Fibroblast of skin of scalp (primary cell): Measurements from ENCODE around the gene GHRHR.
A peak's percentile ranks its signal among the peaks of the same experiment; 100 is the strongest.

Experiments
- DNase-seq: peaks from one replicate; pipeline ENCODE4 v3.0.0-alpha.2; 2013

The GHRHR gene

DNA sequence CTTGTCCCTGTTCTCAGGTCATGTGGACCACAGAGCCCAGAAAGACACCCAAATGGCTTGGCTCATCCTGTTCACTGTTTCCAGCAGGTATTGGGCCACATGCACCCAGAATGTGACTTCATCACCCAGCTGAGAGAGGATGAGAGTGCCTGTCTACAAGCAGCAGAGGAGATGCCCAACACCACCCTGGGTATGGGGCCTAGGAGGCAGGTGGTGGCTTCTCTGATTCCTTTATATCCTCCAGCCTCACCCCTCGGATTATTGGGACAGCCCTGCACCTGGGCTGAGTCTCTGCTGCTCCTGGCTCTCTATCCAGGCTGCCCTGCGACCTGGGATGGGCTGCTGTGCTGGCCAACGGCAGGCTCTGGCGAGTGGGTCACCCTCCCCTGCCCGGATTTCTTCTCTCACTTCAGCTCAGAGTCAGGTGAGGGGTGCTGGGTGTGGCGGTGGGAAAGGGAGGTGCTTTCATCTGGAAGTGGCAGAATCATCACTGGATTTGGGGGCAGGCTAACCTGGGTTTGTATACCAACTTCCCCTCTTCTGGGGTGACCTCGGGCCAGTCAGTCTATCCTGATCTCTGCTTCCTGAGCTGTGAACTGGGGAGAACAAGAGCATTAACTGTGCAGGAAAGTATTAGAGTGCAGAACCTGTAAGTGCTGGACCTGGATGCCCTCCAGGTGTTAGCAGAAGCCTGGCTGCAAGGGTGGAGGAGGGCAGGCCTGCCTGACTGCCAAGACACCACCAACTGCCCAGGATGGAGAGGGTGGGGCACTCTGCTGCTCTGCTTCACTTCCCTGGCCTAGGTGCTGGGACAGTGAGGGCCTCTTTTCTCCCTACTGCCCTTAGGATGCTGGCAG is 5.2 kb downstream of the GHRHR start:
- no peak for DNase-seq

DNA sequence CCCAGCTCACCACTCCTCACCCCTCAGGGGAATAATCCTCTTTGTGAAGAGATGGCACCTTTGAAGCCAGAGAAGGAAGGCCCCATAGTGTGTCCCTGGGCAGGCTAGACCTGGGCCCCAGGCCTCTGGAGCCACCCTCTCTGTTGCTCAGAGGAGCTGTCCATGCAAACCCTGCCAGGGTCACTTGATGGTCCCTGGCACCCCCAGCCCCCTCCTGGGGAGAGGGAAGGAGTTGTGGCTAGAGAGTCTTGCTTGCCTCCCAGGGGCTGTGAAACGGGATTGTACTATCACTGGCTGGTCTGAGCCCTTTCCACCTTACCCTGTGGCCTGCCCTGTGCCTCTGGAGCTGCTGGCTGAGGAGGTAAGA is 5.8 kb downstream of the GHRHR start:
- no peak for DNase-seq

- no peak for DNase-seq
Measured at GRCh38 chr7:30970074-30970473, 6.3 kb downstream of the GHRHR start.

- no peak for DNase-seq
Measured at GRCh38 chr7:30970594-30971094, 6.9 kb downstream of the GHRHR start.

GRCh38 chr7:30971440-30971839 is 7.7 kb downstream of the GHRHR start:
- no peak for DNase-seq

DNA sequence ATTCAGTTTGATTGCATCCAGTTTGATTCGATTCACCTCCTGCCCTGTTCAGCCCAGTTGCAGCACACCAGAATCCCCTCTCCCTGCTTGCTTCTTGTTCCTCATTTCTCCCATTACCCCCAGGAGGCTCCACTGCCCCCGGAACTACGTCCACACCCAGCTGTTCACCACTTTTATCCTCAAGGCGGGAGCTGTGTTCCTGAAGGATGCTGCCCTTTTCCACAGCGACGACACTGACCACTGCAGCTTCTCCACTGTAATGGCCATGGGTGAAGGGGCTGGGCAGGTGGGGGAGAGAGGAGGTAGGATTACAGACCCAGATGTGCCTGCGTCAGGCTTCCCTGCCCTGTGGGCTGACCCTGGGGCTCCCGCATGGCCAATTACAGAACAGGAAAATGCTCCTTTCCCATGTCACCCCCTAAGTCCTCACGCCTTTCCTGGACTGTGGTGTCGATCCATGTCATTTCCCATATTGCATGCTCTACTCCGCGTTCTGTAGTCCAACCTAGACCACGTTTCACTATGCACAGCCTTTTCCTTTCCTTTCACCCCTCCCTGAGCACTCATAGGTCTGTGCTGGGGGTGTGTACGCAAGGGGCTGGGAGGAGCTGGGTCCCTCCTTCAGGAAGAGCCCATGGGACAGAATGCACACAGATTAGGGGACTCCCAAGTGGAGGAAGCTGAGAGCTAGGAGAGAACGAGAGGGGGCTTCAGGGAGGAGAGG is 8.2 kb downstream of the GHRHR start:
- no peak for DNase-seq

DNA sequence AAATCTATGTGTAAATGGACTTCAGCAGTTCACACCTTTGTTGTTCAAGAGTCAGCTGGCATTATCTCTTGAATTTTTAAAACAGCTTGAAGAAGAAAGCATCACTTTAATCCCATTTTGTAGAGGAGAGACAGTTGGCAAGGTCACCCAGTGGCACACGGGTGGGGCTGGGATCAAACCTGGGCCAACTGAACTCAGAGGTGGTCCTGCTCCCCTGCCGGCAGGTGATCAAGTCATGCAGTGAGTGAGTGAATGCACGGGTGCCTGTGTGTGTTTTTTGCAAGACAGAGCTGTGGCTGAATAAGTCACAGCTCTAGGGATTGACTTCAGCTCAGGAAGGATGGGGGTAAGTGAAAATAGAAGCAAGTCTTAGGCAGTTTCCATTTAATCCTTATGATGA is 9.5 kb downstream of the GHRHR start:
- DNase-seq: no peak

- DNase-seq: no peak
Measured at GRCh38 chr7:30973791-30974604, 10.2 kb downstream of the GHRHR start.

DNA sequence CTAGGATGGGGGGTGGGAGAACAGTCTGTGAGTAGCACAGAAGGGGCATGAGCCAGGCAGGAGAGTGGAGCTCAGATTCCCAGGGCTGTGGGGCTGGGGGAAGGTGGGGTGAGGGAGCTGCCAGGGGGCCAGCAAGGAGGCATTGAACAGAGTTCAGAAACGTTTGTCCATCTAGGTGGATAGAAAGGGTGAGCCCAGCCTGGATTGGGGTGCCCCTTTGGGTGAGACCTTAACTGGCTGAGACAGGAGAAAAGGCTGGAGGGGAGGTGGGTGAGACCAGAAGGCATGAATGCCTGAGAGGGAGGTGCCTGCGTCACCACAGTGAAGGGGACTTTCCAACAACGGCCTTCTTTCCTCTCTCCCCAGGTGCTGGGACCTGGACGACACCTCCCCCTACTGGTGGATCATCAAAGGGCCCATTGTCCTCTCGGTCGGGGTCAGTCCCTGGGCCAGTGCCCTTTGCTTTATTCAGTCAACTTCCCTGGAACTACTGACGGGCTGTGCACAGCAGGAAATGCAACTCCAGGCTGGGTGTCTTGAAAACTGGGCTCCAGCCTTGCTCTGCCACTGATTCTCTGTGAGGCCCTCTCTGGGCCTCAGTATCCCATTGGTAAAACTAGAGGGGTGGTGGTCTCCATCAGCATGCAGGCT is 11.0 kb downstream of the GHRHR start:
- DNase-seq: peak; percentile 27

DNA sequence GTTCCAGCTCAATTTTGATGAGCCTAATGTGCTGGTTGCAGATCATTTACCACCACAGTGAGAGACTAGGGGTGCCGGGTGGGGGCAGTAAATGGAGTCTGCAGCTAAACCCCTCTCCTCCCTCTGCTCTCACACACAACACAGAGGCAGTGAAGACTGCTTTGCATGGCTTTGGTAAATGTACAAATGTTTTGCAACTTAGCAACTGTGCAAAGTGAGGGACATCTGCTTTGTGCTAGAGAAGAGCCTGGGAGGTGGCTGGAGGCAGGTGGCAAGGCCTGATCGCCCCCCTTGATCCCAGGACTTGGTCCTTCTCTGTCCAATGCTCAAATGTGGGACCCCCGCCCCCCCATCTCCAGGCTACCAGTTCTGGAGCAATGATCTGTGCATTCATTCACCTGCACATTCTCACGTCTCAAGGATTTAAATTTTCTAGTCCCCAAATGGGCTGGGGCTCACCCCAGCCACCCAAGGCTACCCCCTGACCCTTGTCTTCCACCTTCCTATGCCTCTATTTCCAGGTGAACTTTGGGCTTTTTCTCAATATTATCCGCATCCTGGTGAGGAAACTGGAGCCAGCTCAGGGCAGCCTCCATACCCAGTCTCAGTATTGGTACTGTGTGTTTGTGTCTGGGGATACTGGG is 11.6 kb downstream of the GHRHR start:
- no peak for DNase-seq

DNA sequence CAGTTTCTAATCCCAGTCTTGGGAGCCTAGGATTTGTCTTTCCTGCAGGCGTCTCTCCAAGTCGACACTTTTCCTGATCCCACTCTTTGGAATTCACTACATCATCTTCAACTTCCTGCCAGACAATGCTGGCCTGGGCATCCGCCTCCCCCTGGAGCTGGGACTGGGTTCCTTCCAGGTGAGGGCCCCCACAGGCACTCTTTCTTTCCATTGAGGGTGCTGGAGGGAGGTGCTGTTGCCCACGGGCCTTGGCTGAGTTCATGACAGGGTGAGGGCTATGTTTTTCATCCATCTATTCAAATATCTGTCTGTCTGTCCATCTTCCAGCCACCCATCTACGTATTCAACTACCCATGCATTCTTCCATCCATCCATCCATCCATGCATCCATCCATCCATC is 12.6 kb downstream of the GHRHR start:
- DNase-seq: no peak

DNA sequence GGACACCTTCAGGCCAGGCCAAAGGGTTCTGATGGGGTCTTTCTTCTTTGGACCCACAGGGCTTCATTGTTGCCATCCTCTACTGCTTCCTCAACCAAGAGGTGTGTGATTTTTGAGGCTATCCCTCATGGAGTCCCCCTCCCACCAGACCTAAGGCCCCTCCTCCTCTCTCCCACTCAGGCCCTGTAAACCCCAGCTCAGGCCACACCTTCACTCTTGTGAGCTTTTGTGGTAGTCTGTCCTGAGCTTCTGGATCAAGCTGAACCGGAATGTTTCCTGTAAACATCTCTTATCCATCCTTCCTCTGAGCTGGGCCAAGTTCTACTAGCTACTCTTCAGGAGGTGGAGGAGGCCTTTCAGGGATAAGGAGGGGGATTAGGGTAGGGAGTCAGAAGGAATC is 13.5 kb downstream of the GHRHR start:
- DNase-seq: no peak

DNA sequence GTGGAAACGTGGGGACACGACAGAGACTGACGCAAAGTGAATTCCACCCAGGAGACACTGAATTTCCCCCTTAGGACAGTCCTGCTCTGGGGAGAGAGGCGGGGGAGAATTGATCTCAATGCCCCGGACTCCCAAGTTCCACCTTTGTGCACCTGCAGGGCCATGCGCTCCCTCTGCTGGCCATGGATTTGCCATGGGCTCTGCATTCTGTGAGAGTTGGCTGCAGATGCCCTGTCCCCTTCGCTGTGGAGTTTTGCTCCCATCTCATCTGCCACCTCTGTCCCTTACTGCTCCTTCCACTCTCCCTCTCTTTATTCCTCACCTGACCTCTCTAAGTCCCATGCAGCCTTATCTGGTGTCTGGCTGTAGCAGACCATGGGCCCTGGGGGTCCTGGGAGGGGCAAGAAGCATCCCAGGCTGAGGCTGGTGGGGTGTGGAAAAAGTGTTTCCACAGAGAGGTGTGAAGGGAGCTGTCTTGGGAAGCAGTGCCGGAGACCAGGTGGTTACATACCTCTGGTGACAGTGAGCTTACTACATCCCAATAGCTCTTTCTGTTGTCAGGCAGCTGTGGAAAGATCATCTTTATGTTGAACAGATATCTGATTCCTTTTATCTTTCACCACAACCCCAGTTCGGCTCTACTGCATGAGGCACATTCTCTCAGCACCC is 14.3 kb downstream of the GHRHR start:
- DNase-seq: no peak

DNA sequence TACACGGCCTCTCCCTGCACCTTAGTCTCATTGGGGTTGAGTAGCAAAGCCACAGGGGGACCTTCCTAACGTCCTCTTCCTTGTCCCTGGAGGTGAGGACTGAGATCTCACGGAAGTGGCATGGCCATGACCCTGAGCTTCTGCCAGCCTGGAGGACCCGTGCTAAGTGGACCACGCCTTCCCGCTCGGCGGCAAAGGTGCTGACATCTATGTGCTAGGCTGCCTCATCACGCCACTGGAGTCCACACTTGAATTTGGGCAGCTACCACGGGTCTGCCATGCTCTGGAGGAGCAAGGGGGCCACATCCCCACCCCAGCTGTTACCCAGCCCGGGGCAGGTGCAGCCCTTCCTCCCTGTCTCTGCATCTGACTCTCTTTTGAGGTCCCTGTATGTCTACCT is 15.3 kb downstream of the GHRHR start:
- no peak for DNase-seq

- no peak for DNase-seq
Measured at GRCh38 chr7:30980194-30980593, 16.4 kb downstream of the GHRHR start.

GRCh38 chr7:30980751-30981150 is 17.0 kb downstream of the GHRHR start:
- no peak for DNase-seq

DNA sequence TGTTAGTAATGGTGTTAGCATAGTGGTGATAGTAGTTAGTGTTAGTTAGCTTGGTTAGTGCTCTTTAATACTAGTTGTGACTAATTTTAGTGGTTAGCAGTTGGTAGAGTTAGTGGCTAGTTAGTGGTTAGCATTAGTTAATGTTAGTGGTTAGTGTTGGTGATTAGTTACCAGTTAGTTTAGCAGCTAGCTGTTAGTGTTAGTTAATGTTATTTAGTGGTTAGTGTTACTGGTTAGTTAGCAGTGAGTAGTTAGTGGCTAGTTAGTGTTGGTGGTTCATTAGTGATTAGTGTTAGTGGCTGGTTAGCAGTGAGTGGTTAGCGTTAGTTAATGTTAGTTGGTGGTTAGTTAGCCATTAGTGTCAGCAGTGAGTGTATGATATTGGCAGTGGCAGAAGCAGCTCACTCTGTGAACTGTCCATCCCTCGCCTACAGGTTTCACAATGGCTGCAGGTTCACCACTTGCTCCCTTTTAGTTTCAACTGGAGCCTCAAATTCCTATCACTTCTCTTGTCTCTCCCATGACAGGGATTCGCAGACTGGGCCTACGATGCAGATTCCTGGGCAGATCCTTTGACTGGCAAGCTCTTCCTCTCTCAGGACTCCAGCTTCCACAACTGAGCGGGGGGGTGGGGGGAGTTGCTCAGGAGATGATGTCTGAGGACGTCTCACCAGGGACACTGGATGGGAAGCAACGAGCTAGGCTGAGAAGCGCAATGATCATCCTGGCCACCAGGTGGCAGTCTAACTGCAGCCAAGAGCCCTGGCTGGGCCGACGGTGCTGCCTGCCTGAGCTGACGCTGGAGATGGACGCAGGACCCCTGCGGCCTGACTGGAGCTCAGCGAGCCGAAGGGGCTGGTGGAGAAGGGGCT is 19.5 kb downstream of the GHRHR start:
- peak; percentile 74 for DNase-seq

GRCh38 chr7:30983914-30984247 is 20.1 kb downstream of the GHRHR start:
- DNase-seq: no peak

DNA sequence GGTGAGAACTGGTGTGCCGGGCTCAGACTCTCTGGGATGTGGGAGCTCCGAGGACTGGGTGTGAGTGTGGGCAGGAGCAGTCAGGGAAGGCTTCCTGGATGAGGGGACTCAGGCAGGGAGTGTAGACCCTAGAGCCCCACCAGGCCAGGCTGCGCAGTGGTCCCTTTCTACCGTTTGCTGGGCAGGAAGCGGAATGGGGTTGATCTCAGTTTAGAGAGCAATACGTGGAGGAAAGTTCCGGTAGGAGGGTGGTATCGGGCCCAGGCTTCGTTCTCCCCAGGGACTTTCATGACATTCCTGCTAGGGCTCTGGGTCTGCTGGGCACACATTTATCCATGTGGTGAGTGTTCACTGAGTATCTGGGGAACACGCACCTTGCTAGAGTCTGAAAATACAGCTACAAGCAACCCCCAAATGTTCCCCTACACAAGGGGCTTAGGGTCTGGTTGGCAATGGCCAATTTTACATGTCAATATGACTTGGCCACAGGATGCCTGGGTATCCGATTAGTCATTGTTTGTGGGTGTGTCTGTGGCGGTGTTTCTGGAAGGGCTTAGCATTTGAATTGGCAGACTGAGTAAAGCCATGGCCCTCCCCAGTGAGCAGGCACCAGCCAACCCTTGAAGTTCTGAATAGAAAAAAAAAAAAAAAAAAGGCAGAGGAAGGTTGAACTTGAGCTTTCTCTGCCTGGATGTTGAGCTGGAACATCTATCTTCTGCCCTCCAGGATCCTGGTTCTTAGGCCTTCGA is 20.8 kb downstream of the GHRHR start:
- DNase-seq: peak; percentile 39

DNA sequence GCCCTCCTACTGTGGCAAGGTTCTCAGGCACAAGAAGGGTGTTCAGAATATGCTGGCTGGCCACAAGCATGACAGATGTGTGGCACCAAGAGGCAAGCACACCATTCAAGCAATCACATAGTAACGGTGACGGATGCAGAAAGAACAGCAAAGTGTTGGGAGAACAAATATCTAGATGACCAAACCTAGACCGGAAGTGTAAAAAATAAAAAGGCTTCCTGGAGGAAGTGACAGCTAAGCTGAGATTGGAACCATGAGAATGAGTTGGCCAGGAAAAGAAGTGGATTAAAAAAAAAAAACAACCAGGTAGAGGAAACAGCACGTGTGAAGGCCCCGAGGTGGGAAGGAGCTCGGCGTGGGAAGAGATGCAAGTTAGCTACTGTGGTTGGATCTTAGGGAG is 22.0 kb downstream of the GHRHR start:
- no peak for DNase-seq
